Large intestine (tissue), 3 donors: ENCODE data around the gene LTBP1. TPM values are rescaled to one million over a fixed set of nuclear protein-coding genes. Genes with fewer than 3 reads are reported as not detected.
A peak's percentile ranks its signal among the peaks of the same experiment; 100 is the strongest.

Experiments
- DNase-seq, 2 donors: peaks; one replicate each; pipeline versions ENCODE4 v3.0.0 to v3.0.0-alpha.2; 2013
- H3K27ac ChIP-seq: one replicate; pipeline ENCODE4 v1.5.1; 2013; ENCODE audit warnings: low read length
- H3K27me3 ChIP-seq: 2 replicates; pipeline ENCODE4 v1.6.1; 2013; ENCODE audit warnings: low read length; ENCODE audit not compliant: control insufficient read depth, insufficient read depth
- H3K36me3 ChIP-seq: 2 replicates; pipeline ENCODE4 v1.6.1; 2013; ENCODE audit warnings: low read length; ENCODE audit not compliant: control insufficient read depth, insufficient read depth
- H3K4me1 ChIP-seq: one replicate; pipeline ENCODE4 v1.6.1; 2013; ENCODE audit warnings: low read length; ENCODE audit not compliant: control insufficient read depth, insufficient read depth
- H3K4me3 ChIP-seq: one replicate; pipeline ENCODE4 v1.5.1; 2013; ENCODE audit warnings: low read length
- H3K9me3 ChIP-seq: one replicate; pipeline ENCODE4 v1.6.1; 2013; ENCODE audit warnings: mild to moderate bottlenecking, low read depth, low read length, moderate library complexity; ENCODE audit not compliant: control insufficient read depth
- WGBS: methylation state at CpG from one replicate; pipeline ENCODE4 v1.1.5; 2013; ENCODE audit warnings: low lambda C conversion rate; ENCODE audit not compliant: insufficient coverage; 5-methylcytosine and 5-hydroxymethylcytosine counted together
- polyA plus RNA-seq: library from polyadenylated mRNA; unstranded; fragments of 120-200 nt; gene quantifications from one replicate; pipeline ENCODE4 v1.2.1, GENCODE V29; 2013

Gene LTBP1
- polyA plus RNA-seq, 1 donor: 22.9 TPM

DNA sequence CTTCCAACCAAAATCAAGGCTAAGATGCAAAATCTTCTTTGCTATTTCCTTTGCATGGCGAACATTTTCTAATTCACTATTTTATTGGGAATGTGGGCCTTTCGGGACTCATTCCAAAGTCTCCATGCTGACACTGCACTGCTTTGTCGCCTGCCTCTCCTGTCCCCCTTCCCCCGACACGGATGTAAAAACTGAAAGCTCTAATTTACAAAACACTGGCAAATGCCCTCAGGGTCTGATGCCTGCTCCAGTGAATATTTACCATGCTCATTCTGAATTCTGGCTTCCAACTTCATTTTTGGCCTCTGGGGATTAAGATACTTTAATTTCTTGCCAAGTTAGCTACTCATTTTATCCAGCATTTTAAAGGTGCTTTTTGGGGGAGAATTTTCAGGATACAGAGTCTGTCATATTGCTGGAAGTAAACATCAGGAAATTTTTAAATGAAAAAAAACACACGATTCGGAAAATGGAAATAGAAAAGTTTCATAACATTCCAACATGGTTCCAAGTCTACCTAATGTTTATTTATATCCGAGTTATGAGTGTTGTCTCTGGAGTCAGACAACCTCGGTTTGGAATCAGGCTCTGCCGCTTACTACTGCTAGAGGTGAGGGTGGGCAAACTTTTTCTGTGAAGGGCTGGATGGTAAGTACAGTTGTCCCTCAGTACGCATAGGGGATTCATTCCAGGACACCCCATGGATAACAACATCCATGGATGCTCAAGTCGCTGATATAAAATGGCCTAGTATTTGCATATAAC is 14.6 kb upstream of the LTBP1 start:
- Histone ChIP-seq H3K9me3 (no peaks in the 10 kb centered on the region), H3K27me3 (peaks cover 2% of the 10 kb centered on the region), H3K4me1 (no peaks in the 10 kb centered on the region), H3K4me3 (no peak overlapping the region), H3K27ac (no peak overlapping the region), H3K36me3 (no peaks in the 10 kb centered on the region)
- no peak for DNase-seq
- WGBS: 83% methylated on average over 5 of the region's 12 CpGs

DNA sequence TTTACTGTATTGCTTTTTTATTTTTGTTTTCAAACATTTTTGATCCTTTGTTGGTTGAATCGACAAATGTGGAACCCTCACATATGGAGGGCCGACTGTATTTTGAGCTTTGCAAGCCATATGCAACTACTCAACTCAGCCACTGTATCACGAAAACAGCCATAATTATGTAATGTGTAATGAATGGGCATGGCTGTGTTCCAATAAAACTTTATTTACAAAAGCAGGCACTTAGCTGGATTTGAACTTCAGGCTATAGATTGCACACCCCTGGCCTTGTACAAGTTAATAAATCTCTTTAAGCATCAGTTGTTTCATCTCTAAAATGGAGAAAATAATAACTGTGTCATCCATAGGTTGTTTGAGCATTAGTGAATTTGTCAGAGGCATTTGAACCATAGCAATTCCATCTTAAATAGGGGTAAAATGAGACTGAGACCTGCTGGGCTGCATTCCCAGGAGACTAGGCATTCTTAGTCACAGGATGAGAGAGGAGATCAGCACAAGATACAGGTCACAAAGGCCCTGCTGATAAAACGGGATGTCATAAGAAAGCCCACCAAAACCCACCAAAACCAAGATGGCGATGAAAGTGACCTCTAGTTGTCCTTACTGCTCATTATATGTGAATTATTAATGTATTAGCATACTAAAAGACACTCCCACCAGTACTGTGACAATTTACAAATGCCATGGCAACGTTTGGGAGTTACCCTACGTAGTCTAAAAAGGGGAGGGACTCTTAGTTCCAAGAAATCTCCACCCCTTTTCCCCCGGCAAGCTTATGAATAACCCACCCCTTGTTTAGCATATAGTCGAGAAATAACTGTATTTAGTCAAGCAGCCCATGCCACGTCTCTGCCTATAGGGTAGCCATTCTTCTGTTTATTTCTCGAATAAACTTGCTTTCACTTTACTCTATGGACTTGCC is 13.7 kb upstream of the LTBP1 start:
- 91% methylated on average over 4 of the region's 11 CpGs for WGBS
- Histone ChIP-seq H3K4me1 (no peaks in the 10 kb centered on the region), H3K9me3 (no peaks in the 10 kb centered on the region), H3K4me3 (no peak overlapping the region), H3K36me3 (no peaks in the 10 kb centered on the region), H3K27ac (no peak overlapping the region), H3K27me3 (peaks cover 2% of the 10 kb centered on the region)
- no peak for DNase-seq

DNA sequence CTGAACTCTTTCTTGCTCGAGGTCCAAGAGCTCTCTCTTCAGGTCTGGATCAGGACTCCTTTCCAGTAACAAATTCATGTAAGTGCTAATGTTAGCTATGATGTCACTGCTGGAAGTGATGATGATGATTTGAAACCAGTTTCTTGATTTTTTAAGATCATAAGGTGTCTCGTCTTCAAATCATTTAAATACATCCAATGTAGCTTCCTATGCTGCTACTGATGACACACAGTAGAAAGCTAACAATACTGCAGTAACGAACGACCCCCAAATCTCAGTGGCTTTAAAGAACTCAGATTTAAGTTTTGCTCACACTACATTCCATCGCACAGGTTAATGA is 13.0 kb upstream of the LTBP1 start:
- H3K4me3 ChIP-seq: no peak overlapping the region
- peaks cover 2% of the 10 kb centered on the region for H3K27me3 ChIP-seq
- no peaks in the 10 kb centered on the region for H3K36me3 ChIP-seq
- WGBS: no CpG with 5 or more reads among the region's 5 CpGs
- DNase-seq: no peak
- no peaks in the 10 kb centered on the region for H3K9me3 ChIP-seq
- no peaks in the 10 kb centered on the region for H3K4me1 ChIP-seq
- no peak overlapping the region for H3K27ac ChIP-seq

DNA sequence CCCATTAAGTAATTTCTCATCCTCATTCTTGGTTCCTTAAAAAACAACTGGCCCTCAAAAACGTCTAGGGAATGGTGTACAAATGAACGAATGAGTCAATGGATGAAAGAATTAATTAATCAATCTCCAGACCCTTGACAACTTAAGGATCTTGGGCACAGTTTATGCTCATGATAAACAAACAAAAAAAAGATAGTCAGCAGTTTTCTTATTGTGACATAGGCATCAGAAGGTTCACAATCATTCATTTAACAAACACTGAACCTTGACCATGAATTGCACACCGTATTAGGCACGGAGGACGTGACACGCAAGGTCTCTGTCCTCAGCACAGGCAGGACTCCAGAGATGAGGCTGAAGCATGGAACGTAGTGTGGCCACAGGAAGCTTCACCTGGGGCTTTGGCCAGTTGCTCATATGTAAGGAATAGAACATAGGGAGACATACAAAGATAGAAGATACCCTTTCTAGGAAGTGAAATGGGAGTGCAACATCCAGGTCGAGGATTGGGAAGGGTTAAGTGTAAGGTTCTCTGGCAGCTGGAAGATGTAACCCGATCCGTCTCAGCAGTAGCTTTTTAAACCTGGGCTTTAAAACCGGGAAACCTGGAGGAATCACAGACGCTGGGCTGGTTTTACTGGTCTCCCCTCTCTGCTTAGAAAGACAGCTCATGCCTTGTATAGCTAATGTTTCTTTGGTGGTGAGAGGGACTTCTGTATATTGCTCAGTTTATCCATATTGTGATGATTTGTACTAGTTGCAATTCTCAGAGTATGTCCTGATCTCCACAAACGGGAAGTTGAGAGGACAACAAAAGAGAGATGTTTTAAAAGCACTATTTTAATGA is 8.9 kb upstream of the LTBP1 start:
- no peak overlapping the region for H3K4me3 ChIP-seq
- H3K9me3 ChIP-seq: no peaks in the 10 kb centered on the region
- H3K36me3 ChIP-seq: no peaks in the 10 kb centered on the region
- 60% methylated on average over 1 of the region's 13 CpGs for WGBS
- peak in 1 of 2 donors; percentile 10 for DNase-seq
- H3K27ac ChIP-seq: no peak overlapping the region
- H3K27me3 ChIP-seq: peaks cover 2% of the 10 kb centered on the region
- H3K4me1 ChIP-seq: no peaks in the 10 kb centered on the region

DNA sequence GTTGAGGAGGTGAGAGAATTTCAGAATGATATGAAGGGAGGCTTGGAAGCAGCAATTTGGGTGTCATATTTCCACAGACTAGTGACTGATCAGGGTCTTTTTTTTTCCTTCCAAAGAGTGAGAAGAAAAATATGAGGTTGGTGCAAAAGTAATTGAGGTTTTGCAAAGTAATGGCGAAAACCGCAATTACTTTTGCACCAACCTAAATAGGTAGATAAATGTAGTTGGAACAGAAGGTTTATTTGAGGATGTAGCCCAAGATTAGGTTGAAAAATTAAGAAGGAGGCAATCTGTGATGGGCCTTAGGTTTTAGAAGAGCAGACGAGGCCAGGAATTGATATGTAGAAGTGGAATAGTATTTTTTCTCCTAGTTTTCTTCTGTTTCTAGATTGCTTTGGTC is 7.8 kb upstream of the LTBP1 start:
- DNase-seq: no peak
- Histone ChIP-seq H3K36me3 (no peaks in the 10 kb centered on the region), H3K27ac (no peak overlapping the region), H3K27me3 (peaks cover 2% of the 10 kb centered on the region), H3K4me1 (no peaks in the 10 kb centered on the region), H3K4me3 (no peak overlapping the region), H3K9me3 (no peaks in the 10 kb centered on the region)
- 100% methylated on average over 3 of the region's 3 CpGs for WGBS

DNA sequence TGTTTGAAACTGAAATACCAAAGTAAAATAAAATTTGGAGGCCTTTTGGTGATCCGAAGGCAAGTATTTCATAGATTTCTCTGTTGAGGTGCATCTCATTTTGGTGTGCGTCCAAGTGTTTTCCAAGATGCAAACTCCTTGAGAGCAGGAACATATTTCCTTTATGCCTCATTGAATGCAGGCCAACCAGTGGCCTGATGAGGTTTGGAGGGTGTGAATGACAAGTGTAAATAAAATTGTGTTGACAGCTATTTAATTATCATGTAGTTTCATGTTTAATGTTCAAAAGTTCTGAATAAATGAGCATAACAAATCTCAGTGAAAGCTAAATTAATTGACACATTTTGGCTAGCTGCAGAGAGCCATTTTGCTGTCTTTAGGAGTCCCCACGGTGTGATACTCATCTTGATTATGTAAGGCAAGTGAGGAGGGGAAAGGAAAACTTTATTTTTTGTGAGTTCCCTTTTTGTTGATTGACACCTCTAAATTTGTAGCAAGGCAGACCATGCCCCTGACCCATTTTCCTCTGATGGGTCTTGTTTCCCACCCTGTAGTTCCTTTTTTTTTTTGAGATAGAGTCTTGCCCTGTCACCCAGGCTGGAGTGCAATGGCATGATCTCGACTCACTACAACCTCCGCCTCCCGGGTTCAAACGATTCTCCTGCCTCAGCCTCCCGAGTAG is 6.3 kb upstream of the LTBP1 start:
- Histone ChIP-seq H3K4me3 (no peak overlapping the region), H3K27ac (no peak overlapping the region), H3K36me3 (no peaks in the 10 kb centered on the region), H3K9me3 (no peaks in the 10 kb centered on the region), H3K27me3 (peaks cover 2% of the 10 kb centered on the region), H3K4me1 (no peaks in the 10 kb centered on the region)
- 100% methylated on average over 1 of the region's 8 CpGs for WGBS
- no peak for DNase-seq

DNA sequence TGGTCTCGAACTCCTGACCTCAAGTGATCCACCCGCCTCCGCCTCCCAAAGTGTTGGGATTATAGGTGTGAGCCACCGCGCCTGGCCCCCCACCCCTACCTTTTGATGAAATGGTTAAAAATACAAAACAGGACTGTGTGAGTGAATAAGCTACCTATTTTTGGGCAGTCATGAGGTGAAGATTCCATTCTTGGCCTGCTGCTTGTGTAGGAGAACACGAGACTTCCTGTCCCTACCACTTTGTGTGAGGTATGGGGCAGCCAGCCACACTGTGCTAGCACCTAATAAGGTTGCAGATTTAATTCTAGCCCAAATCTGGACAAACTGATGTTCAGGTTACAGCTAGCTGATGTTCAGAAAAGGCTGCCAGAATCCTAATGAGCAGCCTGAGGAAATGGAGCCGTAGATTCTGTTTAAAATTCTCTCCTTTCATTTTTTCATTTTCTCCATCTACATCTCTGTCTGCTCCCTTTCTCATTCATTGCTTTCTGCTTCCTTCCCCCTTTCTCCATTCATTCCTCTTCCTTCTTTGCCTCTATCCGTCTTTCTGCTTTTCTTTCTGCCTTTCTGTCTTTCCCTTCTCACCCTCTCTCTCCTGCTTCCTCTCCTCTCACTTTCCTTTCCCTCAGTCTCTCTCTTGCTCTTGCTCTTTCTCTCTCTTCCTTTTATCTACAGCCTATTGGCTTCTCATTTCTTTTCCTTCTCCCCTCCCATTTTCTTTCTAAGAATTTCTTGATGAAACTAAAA is 4.6 kb upstream of the LTBP1 start:
- no peak for DNase-seq
- Histone ChIP-seq H3K36me3 (no peaks in the 10 kb centered on the region), H3K27ac (no peak overlapping the region), H3K4me3 (no peak overlapping the region), H3K9me3 (no peaks in the 10 kb centered on the region), H3K27me3 (no peaks in the 10 kb centered on the region), H3K4me1 (no peaks in the 10 kb centered on the region)
- WGBS: 93% methylated on average over 2 of the region's 8 CpGs

DNA sequence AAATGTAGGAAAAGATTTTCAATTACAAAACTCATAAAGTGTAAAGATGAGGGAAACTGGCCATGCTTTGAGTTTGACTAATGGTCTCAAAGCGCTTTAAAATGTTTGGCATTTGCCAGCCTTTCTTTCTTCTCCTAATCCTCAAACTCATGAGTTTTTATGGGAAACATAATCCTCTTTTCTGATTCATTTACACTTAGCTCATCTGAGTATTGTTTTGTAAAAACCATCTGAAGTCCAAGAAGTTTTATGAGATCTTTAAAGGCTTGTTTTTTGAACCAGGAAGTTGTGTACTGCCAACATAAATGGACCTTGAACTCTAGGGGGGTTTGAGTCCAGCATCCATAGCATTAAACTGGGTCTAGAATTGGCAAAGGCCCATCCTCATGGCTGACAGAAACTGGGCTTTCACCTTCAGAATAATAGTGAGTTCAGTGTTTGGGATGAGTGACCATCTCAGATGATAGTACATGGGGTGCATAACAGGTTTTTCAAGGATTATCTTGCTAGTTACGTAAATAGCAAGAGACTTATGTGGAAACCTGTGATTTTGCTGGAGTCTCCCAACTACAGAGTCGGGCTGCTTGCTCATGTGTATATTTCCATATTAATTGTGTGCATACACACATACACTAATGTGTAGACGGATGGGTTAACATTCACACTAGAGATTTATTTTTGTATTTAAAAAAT is 3.8 kb upstream of the LTBP1 start:
- Histone ChIP-seq H3K36me3 (no peaks in the 10 kb centered on the region), H3K9me3 (no peaks in the 10 kb centered on the region), H3K4me1 (no peaks in the 10 kb centered on the region), H3K27me3 (peaks cover under 1% of the 10 kb centered on the region), H3K4me3 (no peak overlapping the region), H3K27ac (no peak overlapping the region)
- WGBS: 100% methylated on average over 1 of the region's 4 CpGs
- DNase-seq: peak in 1 of 2 donors; percentile 25

DNA sequence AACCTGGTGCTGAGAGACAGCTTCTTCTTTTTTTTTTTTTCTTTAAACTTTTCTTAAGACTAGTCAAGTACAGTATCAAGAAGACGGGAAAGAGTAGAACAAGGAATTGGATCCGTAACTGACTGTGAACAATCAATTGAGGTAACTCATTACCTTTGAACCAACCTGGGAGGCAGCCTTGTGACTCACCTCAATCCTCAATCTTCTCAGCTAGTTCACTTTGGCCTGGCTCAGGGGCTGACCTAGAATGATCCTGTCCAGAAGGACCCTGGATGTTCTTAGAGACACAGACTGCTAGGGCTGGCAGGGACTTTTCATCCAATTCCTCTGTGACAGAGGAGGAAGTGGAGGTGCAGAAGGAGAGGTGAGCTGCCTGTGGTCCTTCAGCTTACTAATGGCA is 1.5 kb upstream of the LTBP1 start:
- Histone ChIP-seq H3K36me3 (no peaks in the 10 kb centered on the region), H3K9me3 (no peaks in the 10 kb centered on the region), H3K4me1 (no peaks in the 10 kb centered on the region), H3K27me3 (peaks cover 11% of the 10 kb centered on the region), H3K4me3 (no peak overlapping the region), H3K27ac (no peak overlapping the region)
- DNase-seq: no peak
- WGBS: 100% methylated on average over 2 of the region's 2 CpGs
